Activated naive CD4-positive, alpha-beta T cell treated with anti-CD3 and anti-CD28 coated beads, Interleukin-2, amount 10 ng/mL, durations not matched to agents 7 days and 5 days (primary cell): ENCODE data around the gene NAGS.
A peak's percentile ranks its signal among the peaks of the same experiment; 100 is the strongest.
"Not testable (repeated sequence)": the region's sequence is repeated elsewhere in the genome, so short reads cannot be mapped to it uniquely, and the experiment has no call there.

Experiments
- CTCF ChIA-PET: fragments of 350-600 bp; sonication (Branson Sonifier 250); formaldehyde crosslinking; loops from one replicate; lab custom pipeline; 2021; ENCODE audit warnings: antibody characterized with exemption; lab: Charles Lee
- DNase-seq: peaks from one replicate; pipeline ENCODE4 v3.0.0-alpha.2; 2020
- H3K27ac Mint-ChIP-seq: one replicate; pipeline ENCODE4 v1.8.0; 2021; ENCODE audit warnings: mild to moderate bottlenecking, moderate library complexity, mixed read lengths
- H3K27me3 Mint-ChIP-seq: one replicate; pipeline ENCODE4 v1.8.0; 2021; ENCODE audit warnings: mild to moderate bottlenecking, mixed read lengths
- H3K36me3 Mint-ChIP-seq: one replicate; pipeline ENCODE4 v1.8.0; 2021; ENCODE audit warnings: mixed read lengths
- H3K4me1 Mint-ChIP-seq: one replicate; pipeline ENCODE4 v1.8.0; 2021; ENCODE audit warnings: mixed read lengths
- H3K4me3 Mint-ChIP-seq: one replicate; pipeline ENCODE4 v1.8.0; 2021; ENCODE audit warnings: mild to moderate bottlenecking, moderate library complexity, mixed read lengths
- H3K9me3 Mint-ChIP-seq: one replicate; pipeline ENCODE4 v1.8.0; 2021; ENCODE audit warnings: mixed read lengths

The NAGS gene, protein sequence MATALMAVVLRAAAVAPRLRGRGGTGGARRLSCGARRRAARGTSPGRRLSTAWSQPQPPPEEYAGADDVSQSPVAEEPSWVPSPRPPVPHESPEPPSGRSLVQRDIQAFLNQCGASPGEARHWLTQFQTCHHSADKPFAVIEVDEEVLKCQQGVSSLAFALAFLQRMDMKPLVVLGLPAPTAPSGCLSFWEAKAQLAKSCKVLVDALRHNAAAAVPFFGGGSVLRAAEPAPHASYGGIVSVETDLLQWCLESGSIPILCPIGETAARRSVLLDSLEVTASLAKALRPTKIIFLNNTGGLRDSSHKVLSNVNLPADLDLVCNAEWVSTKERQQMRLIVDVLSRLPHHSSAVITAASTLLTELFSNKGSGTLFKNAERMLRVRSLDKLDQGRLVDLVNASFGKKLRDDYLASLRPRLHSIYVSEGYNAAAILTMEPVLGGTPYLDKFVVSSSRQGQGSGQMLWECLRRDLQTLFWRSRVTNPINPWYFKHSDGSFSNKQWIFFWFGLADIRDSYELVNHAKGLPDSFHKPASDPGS

GRCh38 chr17:44004077-44004760 is at the start of gene NAGS:
Gene NAGS (plus strand): TSS chr17:44004622. CDS start chr17:44004664, 42 bp downstream.
- peak within 1 kb of the TSS; percentile 51 for H3K4me3 Mint-ChIP-seq

DNA sequence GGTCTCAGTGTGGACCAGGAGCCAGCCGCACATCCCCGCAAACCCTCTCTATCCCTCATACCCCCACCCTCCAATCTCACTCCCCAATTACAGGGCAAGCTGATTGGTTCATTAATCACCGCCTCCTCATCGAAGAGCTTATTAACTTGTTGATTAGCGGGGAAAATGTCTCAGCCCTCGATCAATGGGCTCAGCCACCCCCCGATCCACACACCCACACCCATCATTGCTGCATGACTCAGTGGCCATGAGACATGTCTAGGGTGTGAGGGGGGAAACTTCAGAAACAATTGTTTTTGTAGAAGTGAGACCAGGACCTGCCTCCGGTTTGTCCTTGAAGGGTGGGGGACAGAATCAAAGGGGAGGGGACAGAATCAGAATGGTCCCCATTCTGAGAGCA is 48.2 kb upstream of the NAGS start:
- peaks cover 5% of the 10 kb centered on the region for H3K4me1 Mint-ChIP-seq
- peaks cover 59% of the 10 kb centered on the region for H3K27me3 Mint-ChIP-seq
- no peaks in the 10 kb centered on the region for H3K36me3 Mint-ChIP-seq
- no peak for DNase-seq
- no peak overlapping the region for H3K4me3 Mint-ChIP-seq
- H3K27ac Mint-ChIP-seq, result no peak overlapping the region
- H3K9me3 Mint-ChIP-seq, result no peaks in the 10 kb centered on the region
- CTCF ChIA-PET, result interaction anchor here (1.3 to 2.7 kb wide), 2 partner anchors 12 to 31 kb away, joined by 3 to 15 read pairs; no protein-coding TSS in a partner anchor

More at GRCh38 chr17:44004077-44004760, at the start of gene NAGS:
- Mint-ChIP-seq H3K27ac (no peak within 1 kb of the TSS), H3K9me3 (no peaks in the 10 kb centered on the region), H3K4me1 (peaks cover 36% of the 10 kb centered on the region), H3K36me3 (peaks cover 5% of the 10 kb centered on the region), H3K27me3 (peaks cover 67% of the 10 kb centered on the region)
- peak; percentile 35 for DNase-seq
- CTCF ChIA-PET, result no interaction called here

- no peak overlapping the region for H3K4me3 Mint-ChIP-seq
- no peak overlapping the region for H3K27ac Mint-ChIP-seq
- CTCF ChIA-PET, result interaction anchor here (3.2 kb wide), 1 partner anchor 15 kb away, joined by 13 read pairs; the partner anchor contains the start of gene PPY
- no peaks in the 10 kb centered on the region for H3K9me3 Mint-ChIP-seq
- H3K36me3 Mint-ChIP-seq, result no peaks in the 10 kb centered on the region
- H3K27me3 Mint-ChIP-seq, result peaks cover 50% of the 10 kb centered on the region
- no peaks in the 10 kb centered on the region for H3K4me1 Mint-ChIP-seq
- DNase-seq, result no peak
Measured at GRCh38 chr17:43958748-43959352, 45.6 kb upstream of the NAGS start.

DNA sequence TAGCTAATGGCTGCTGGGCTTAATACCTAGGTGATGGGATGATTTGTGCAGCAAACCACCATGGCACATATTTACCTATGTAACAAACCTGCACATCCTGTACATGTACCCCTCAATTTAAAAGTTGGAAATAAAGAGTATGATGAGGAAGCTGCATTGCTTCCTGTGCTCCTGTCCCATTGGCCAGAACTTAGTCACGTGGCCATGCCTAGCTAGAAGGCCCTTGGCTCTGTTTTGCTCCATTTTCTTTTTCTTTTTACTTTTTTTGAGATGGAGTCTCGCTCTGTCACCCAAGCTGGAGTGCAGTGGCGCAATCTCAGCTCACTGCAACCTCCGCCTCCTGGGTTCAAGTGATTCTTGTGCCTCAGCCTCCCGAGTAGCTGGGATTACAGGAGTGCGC is 43.1 kb upstream of the NAGS start:
- not testable (repeated sequence) for H3K27ac Mint-ChIP-seq, DNase-seq, H3K4me1 Mint-ChIP-seq, H3K4me3 Mint-ChIP-seq, H3K9me3 Mint-ChIP-seq, H3K36me3 Mint-ChIP-seq
- CTCF ChIA-PET, result interaction anchor here (1.1 kb wide), 1 partner anchor 37 kb away, joined by 3 read pairs; no protein-coding TSS in a partner anchor
- peaks cover 32% of the 10 kb centered on the region for H3K27me3 Mint-ChIP-seq

DNA sequence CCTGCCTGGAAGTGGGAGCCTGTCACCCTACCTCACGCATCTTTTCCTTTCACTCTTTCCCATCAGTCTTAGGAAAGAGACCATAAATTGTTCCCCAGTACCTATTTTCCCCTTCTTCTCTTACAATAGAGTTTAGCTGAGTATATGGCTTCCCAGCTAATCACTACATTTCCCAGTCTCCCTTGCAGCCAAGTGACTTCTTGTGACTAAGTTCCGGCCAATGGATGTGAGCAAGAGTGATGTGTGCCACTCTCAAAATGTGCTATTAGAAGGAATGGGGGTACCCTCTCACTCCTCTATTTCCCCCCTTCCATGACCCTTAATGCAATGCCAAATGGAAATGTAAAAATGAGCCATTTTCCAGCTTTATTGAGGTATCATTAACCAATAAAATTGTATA is 42.5 kb upstream of the NAGS start:
- H3K4me3 Mint-ChIP-seq, result no peak overlapping the region
- H3K4me1 Mint-ChIP-seq, result no peaks in the 10 kb centered on the region
- H3K27ac Mint-ChIP-seq, result no peak overlapping the region
- DNase-seq, result no peak
- H3K27me3 Mint-ChIP-seq, result peaks cover 28% of the 10 kb centered on the region
- H3K9me3 Mint-ChIP-seq, result no peaks in the 10 kb centered on the region
- H3K36me3 Mint-ChIP-seq, result no peaks in the 10 kb centered on the region
- CTCF ChIA-PET, result interaction anchor here (1.1 kb wide), 1 partner anchor 36 kb away, joined by 3 read pairs; no protein-coding TSS in a partner anchor

DNA sequence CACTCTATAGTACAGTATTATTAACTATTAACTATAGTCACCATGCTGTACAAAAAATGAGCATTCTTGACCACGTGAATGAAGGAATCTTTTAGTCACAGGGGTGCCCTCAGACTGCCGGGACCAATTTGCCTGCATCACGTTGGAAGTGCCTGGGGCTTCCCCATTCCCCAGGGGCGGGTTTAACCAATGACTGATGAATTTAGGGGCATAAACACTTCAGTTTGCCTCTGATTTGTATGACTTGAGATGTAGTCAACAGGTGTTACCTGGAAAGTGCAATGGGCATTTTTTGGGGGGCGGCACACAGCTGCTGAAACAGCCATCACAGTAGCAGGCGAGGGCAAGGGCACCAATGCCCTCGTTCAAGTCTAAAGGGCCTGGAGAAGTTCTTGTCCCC is 41.9 kb upstream of the NAGS start:
- no peak overlapping the region for H3K27ac Mint-ChIP-seq

DNA sequence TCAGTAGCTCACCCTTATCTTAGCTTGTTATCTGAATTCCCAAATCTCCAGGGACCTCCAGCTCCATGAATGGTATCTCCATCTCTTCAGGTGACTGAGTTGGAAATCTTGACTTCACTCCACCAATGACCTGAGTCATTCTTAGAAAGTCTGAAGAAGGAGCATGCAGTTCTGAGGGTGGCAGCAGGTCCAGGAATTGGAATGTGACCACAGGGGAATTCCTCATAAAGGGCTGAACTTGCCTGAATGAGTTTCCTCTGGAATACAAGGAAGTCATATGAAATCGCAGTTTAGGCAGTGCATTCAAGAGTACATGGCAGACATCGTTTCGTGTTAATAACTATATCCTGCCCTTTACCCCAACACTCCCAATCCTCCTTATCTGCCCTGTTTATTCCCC is 38.1 kb upstream of the NAGS start:
- CTCF ChIA-PET, result no interaction called here
- no peaks in the 10 kb centered on the region for H3K36me3 Mint-ChIP-seq
- H3K27ac Mint-ChIP-seq, result no peak overlapping the region
- H3K4me1 Mint-ChIP-seq, result no peaks in the 10 kb centered on the region
- DNase-seq, result no peak
- H3K4me3 Mint-ChIP-seq, result no peak overlapping the region
- peaks cover 45% of the 10 kb centered on the region for H3K27me3 Mint-ChIP-seq
- no peaks in the 10 kb centered on the region for H3K9me3 Mint-ChIP-seq

More for the DNA sequence above, 41.9 kb upstream of the NAGS start:
- Mint-ChIP-seq H3K4me1 (no peaks in the 10 kb centered on the region), H3K9me3 (no peaks in the 10 kb centered on the region), H3K27me3 (peaks cover 29% of the 10 kb centered on the region), H3K4me3 (no peak overlapping the region), H3K36me3 (no peaks in the 10 kb centered on the region)
- DNase-seq, result no peak
- CTCF ChIA-PET, result no interaction called here

DNA sequence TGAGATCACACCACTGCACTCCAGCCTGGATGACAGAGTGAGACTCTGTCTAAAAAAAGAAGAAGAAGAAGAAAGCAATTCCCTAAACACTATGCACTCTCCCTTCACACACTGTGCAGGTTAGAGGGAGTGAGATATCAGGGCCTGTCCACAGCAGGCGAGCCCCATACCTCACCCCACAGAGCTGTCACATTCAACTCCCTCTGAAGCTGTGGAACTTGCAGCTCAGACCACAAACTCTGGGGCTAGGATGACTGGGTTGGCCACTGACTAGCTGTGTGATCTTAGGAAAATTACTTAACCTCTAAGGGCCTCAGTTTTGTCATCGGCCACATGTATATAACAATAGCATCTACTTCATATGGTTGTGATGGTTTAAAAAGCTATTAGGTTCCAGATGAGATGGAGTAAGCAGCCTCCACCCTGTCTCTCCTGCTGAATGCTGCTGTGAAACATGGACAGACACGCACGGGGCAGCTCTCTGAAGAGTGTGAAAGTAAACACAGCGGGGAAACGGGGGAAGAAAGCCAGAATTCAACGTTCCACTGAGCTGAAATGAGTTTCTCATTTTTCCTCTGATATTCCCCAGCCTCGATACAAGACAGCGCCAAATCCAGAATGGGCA is 37.1 kb upstream of the NAGS start:
- CTCF ChIA-PET, result interaction anchor here (1.6 kb wide), 1 partner anchor 23 kb away, joined by 4 read pairs; no protein-coding TSS in a partner anchor
- H3K4me1 Mint-ChIP-seq, result peaks cover 5% of the 10 kb centered on the region
- H3K36me3 Mint-ChIP-seq, result no peaks in the 10 kb centered on the region
- H3K27ac Mint-ChIP-seq, result no peak overlapping the region
- H3K4me3 Mint-ChIP-seq, result no peak overlapping the region
- no peak for DNase-seq
- H3K27me3 Mint-ChIP-seq, result peaks cover 46% of the 10 kb centered on the region
- H3K9me3 Mint-ChIP-seq, result no peaks in the 10 kb centered on the region

DNA sequence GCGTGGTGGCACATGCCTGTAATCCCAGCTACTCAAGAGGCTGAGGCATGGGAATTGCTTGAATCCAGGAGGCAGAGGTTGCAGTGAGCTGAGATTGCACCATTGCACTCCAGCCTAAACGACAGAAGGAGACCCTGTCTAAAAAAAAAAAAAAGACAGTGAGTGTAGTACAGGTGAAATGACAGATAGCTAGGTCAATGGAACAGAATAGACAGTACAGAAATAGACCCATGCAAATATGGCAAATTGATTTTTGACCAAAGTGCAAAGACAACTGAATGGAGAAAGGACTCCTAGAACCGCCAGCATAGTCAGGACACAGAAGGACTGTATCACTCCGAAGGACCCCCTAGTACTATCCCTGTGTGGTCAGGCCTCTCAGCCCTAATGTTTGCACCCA is 34.1 kb upstream of the NAGS start:
- DNase-seq, result no peak
- CTCF ChIA-PET, result interaction anchor here (0.7 to 3.0 kb wide), 2 partner anchors 27 to 278 kb away, joined by 4 to 9 read pairs; no protein-coding TSS in a partner anchor
- H3K4me1 Mint-ChIP-seq, result peaks cover 5% of the 10 kb centered on the region
- no peaks in the 10 kb centered on the region for H3K9me3 Mint-ChIP-seq
- H3K36me3 Mint-ChIP-seq, result no peaks in the 10 kb centered on the region
- H3K4me3 Mint-ChIP-seq, result no peak overlapping the region
- no peak overlapping the region for H3K27ac Mint-ChIP-seq
- H3K27me3 Mint-ChIP-seq, result peaks cover 45% of the 10 kb centered on the region

GRCh38 chr17:43971436-43971835 is 33.0 kb upstream of the NAGS start:
- peaks cover 45% of the 10 kb centered on the region for H3K27me3 Mint-ChIP-seq
- H3K36me3 Mint-ChIP-seq, H3K4me3 Mint-ChIP-seq, H3K9me3 Mint-ChIP-seq, H3K4me1 Mint-ChIP-seq, DNase-seq, H3K27ac Mint-ChIP-seq: not testable (repeated sequence)
- CTCF ChIA-PET, result interaction anchor here (3.0 kb wide), 1 partner anchor 28 kb away, joined by 9 read pairs; no protein-coding TSS in a partner anchor

DNA sequence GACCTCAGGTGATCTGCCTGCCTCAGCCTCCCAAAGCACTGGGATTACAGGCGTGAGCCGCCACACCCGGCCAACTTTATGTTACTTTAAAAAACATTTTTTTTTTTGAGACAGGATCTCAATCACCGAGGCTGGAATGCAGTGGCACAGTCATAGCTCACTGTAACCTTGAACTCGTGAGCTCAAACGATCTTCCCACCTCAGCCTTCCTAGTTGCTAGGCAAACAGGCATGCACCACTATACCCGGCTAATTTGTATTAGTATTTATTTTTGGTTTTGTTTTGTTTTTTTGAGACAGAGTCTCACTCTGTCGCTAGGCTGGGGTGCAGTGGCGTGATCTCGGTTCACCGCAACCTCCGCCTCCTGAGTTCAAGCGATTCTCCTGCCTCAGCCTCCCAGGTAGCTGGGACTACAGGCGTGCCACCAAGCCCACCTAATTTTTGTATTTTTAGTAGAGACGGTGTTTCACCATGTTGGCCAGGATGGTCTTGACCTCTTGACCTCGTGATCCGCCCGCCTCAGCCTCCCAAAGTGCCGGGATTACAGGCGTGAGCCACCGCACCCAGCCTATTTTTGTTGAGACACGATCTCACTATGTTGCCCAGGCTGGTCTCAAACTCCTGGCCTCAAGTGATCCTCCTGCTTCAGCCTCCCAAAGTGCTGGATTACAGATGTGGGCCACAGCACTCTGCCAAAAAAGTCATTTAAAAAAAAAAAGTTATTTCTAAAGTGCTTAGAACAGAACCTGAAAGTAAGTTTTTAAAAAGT is 31.8 kb upstream of the NAGS start:
- not testable (repeated sequence) for H3K36me3 Mint-ChIP-seq, DNase-seq, H3K4me1 Mint-ChIP-seq, H3K27ac Mint-ChIP-seq, H3K9me3 Mint-ChIP-seq, H3K4me3 Mint-ChIP-seq
- CTCF ChIA-PET, result interaction anchor here (3.0 kb wide), 1 partner anchor 29 kb away, joined by 9 read pairs; no protein-coding TSS in a partner anchor
- peaks cover 52% of the 10 kb centered on the region for H3K27me3 Mint-ChIP-seq

GRCh38 chr17:43974382-43975266 is 29.8 kb upstream of the NAGS start:
- no peak for DNase-seq
- Mint-ChIP-seq H3K9me3 (no peaks in the 10 kb centered on the region), H3K27me3 (peaks cover 62% of the 10 kb centered on the region), H3K4me1 (peaks cover 5% of the 10 kb centered on the region), H3K36me3 (no peaks in the 10 kb centered on the region), H3K4me3 (no peak overlapping the region), H3K27ac (no peak overlapping the region)
- CTCF ChIA-PET, result no interaction called here
